GM11168 (cell line): ENCODE measurements around the gene PLEKHH2.
"Not testable (repeated sequence)": the region's sequence is repeated elsewhere in the genome, so short reads cannot be mapped to it uniquely, and the experiment has no call there.

Source experiments
- in situ Hi-C: fragments of 300-500 bp; cut with MboI; formaldehyde crosslinking; loops from one replicate; pipeline ENCODE4 v1.12.0; 2022; ENCODE audit warnings: low sequenced_read_pairs; ENCODE audit not compliant: unreplicated experiment

PLEKHH2 gene

DNA sequence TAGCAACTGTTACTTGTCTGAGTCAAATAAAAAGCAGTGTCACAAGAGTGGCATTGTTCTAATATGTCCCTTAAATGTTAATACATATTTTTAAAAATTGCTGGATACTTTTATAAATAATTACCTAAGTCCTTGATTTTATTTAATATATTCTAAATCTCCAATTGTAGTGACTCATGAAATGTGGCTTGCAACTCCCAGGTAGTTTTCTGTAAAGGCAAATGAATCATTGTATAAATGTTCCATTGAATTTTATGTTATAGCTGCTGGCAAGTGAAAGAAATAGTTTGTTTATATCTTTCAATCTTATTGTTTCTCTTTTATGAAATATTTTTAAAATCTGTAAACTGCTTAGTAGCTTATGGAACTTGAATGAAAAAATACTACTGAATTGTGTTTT, 71.8 kb downstream of the PLEKHH2 start:
- in situ Hi-C loops = no loop called here

DNA sequence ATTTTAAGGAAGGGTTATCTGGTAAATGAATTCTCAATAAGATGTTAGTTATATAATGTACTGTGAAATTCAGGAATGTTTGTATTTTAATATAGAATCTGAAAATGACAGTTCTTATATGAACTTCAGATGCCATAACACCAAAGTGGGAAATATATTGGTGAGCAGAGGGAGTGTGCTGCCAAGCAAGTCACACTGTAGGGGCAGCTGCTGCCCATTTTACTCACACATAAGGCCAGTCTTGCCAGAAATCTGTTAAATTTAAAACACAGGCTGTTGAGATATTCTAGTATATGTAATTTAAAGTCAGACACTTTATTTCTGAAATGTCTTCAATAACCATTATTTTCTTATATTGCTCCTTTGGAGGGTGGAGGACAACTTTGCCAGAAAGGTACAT, 73.8 kb downstream of the PLEKHH2 start:
- in situ Hi-C loops = no loop called here

DNA sequence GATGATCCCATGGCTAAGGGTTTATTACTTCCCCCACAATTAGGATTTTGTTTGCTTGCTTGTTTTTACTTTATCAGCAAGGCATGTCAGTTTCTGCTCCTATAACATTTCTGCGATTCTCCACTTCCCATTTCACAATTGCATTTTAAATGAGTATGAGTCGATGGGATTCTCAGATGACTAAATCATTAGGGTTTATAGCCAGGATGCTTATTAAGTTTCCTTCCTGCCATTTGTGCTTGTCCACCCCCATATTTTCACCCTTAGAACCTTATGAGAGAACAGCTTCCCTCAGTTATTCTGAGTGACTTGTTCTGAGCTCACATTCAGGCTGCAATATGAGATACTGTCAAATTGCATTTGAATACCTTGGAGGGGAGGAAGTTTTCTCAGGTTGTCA, 77.1 kb downstream of the PLEKHH2 start:
- in situ Hi-C loops = no loop called here

DNA sequence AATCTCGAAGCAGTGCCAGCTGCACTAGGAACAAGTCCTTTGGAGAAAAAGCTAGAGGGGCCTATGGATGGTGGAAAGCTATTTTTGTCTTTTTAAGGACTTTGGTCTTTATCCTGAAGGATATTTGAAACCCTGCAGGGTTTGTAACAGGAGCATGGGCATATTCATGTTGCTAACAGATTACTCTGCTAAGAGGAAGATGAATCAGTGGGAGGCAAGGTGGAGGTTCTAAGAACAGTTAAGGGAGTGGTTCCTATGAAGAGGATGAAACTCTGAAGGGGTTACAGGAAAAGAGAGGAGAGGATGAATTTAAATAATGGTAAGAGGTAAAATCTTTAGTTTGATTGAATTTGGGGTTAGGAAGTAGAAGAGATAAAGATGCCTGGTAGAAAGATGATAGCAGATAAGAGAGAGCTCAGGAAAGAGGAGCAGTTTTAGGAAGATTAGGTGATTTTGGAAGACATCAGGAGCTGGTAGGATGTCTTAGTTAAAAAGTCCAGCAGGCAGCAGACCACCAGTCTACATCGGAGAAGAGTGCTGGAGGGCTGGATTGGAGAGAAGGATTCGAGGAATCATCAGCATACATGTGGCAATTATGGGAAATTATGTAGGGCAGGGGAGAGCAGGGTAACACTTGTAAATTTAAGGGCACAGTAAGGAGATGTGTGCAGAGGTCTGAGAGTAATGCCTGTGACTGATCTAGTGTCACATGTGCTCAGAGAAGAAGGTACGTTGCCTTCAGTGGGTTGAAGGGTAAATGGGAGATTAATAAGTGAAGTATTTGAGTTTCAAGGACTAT, 78.4 kb downstream of the PLEKHH2 start:
- in situ Hi-C loops = no loop called here

DNA sequence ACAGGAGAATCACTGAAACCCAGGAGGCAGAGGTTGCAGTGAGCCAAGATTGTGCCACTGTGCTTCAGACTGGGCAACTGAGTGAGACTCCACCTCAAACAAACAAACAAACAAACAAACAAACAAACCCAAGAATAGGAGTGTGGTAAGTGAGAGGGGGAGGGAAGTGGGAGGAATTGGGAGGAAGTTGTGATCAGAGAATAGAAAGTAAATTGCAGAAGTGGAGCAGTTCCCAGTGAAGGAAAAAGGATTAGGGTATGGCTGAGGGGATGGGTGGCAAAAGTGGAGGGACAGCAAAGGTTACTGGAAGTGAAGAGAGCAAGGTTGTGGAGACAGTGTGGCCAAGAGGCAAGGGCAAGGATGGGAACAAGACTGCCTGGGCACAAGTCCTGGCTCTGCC, 80.3 kb downstream of the PLEKHH2 start:
- in situ Hi-C loops = no loop called here

DNA sequence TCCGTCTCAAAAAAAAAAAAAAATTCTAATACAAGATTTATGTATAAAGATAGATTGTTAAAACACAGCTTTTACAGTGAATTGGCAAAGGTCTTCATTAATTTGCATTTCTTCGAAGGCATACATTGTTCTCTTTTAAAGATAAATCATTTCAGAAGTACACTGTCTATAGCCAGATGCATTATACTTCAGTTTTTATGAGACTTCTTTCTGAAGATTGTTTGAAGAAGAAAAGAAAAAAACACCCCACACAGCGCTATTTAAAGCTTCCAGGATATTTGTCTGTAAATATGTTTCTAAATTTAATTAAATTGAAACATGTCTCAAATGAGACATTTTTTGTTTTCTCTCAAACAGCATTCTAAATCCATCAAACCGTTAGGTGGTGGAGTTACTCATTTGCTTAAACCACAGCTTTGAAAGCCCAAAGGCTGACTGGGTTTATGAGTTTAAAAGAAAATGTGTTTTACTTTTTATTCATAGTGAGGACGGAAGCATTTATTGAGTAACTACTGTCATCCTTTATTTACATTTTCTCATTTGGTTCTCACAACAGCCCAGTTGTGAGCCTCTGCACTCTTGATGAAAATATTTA, 81.6 kb downstream of the PLEKHH2 start:
- in situ Hi-C loops = no loop called here

DNA sequence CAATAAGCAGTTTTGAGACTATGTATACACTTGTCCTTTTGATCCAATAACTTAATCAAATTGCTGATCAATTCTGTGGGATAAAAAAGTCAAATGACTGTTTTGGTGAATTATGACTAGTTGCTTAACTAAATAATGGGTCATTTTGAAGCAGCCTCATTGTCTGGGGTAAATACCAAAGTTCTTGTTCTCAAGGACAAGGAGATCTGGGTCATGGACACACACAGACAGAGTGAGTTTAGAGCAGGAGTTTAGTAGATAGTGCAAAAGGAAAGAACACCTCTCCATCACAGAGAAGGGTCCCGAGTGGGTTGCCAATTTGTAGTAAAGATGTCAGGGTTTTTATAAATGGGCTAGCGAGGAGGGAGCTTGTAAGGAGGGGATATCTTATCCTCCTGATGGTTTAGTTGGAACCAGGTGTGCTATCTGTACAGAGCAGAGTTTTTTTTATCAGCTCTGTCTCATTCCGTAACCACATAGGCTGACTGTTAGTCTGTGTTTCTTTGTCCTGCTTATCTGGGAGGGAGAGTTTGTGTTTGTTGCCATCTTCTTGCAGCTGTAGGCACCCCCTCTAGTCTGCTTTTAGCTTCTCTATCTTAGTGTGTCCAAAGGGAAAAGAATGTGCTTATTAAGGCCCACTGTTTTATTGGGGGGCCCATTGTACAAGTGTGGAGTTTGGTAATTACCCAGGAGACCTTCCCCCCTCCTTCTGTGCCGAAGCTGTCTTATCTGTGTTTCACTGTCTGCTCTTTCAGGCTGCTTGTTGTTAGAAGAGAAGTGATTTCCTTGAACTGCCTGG, 87.9 kb downstream of the PLEKHH2 start:
- in situ Hi-C loops = no loop called here

DNA sequence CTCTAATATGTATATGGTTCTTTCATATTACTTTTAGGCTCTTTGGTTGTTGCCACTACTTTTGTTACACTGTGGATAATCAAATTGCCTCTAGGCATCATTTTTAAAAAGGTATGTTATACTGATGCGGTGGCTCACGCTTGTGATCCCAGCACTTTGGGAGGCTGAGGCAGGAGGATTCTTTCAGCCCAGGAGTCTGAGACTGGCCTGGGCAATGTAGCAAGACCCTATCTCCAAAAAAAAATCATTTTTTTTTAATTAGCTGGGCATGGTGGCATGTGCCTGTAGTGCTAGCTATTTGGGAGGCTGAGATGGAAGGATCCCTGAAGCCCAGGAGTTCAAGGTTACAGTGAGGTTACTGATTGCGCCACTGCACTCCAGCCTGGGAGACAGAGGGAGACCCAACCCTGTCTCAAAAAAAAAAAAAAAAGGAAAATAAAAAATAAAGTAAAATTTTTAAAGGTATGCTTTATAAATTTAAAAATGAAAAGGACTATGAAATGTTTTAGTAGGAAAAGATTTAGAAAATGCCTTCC, 88.7 kb downstream of the PLEKHH2 start:
- in situ Hi-C loops = no loop called here

DNA sequence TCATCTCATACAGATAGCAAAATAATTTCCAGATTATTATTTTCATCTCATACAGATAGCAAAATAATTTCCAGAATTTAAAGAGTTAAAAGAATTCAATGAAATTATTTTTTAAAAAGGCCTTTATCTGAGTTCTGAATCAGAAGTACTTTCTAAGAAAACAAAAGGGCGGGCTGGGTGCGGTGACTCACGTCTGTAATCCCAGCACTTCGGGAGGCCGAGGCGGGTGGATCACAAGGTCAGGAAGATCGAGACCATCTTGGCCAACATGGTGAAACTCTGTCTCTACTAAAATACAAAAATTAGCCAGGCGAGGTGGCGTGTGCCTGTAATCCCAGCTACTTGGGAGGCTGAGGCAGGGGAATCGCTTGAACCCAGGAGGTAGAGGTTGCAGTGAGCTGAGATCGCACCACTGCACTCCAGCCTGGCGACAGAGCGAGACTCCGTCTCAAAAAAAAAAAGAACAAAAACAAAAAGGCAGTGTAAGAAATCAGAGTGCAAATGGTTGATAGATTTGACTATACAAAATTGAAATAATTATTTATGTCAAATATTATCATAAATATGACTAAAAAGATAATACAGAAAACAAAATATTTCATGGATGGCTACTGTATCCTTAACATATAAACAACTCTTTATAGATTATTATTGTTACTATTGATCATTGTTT, 90.0 kb downstream of the PLEKHH2 start:
- in situ Hi-C loops = not testable (repeated sequence)

DNA sequence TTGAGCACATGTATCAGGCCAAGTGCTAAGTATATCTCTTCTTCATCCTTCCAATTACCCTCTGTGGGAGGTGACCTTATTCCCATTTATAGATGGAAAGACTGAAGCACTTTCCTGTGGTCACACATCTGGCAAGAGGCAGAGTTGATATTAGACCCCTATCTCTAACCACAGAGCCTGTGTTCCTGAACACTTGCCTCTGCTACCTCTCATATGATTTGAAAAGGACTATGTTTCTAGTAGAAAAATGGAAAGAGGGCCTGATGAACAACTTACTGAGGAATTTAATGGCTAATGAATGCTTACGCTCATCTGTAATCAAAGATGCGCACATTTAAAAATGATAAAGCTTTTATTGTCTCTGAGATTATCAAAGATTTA, 90.6 kb downstream of the PLEKHH2 start:
- in situ Hi-C loops = no loop called here

DNA sequence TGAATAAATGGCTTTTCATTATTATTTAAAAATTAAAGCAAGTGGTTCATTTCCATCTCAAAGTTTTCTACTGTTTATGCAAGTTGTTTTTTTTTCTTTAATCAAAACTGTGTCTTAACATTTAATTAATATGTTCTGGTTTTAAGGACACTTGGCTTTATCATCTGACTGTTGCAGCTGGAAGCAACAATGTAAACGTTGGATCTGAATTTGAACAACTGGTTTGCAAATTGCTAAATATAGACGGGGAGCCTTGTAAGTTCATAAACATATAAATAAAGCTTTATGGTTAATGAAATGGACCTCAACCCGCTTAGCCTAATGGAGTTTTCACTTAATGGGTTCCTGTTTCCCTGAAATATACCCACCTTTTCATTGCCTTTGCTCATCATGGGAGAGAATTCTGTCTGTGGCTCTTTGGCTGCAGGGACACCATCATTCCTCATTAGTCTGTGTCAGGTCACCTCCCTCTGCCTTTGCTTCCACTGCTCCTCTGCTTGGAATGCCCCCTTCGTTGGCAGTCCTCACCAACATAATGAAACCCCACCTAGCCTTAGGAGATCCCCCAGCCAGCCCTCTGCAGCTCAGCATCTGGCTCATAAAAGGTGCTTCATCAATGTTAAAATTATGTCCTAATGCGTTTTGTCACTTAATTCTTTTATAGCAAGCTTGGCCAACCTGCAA, 92.6 kb downstream of the PLEKHH2 start:
- in situ Hi-C loops = no loop called here

DNA sequence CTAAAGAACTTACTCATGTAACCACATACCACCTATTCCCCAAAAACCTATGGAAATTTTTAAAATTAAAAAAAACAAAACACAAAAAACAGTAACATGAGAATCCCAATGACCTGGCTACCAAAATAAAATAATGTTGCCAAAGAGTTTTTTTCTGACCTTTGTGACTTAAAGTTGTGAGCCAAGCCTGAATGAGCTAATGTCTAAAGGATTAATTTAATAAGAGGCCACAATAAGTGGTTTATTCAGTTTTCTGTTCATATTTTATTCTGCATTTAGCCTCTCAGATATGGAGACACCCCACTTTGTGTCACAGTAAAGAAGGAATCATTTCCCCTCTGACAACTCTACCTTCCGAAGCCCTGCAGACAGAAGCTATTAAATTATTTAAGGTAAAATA, 94.2 kb downstream of the PLEKHH2 start:
- in situ Hi-C loops = no loop called here

DNA sequence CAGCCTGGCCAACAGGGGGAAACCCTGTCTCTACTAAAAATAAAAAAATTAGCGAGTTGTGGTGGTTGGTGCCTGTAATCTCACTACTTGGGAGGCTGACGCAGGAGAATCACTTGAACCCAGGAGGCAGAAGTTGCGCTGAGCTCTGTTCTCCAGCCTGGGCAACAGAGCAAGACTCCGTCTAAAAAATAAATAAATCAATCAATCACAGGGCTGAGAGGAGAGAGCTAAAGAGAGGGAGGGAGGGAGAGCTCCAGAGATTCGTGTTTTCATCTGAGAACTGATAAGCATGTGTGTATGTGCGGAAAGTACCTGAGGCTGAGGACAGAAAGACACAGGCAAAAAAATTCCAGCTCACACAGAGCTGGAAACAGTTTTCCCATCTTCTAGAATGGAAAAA, 99.6 kb downstream of the PLEKHH2 start:
- in situ Hi-C loops = no loop called here

DNA sequence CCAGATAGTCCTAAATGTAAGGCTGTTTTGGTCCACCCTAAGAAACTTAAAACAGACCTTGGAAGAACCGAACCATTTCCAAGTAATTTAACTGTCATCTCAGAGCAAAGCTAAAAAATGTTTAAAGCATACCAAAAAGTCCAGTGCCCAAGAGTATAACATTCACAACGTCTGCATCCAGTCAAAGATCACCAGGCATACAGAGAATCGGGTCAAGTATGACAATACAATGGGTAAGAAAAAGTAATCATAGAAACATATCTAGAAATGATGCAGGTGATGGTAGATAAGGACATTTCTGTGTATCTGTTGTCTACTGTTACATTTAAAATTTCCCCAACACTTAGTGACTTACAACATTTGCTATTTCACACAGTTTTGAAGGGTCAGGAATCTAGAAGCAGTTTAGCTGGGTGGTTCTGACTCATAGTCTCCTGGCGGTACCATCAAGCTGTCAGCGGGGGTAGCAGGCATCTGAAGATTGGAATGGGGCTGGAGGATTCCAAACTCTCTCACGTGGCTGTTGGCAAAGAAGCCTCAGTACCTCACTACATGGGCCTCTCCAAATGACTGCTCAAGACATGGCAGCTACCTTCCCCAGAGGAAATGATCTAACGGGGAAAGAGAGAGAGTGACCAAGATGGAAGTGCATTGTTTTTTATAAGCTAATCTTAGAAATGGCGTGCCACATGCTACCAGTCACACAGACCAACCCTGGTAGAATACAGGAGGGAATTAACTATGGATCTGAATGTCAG, 100.2 kb downstream of the PLEKHH2 start:
- in situ Hi-C loops = no loop called here

DNA sequence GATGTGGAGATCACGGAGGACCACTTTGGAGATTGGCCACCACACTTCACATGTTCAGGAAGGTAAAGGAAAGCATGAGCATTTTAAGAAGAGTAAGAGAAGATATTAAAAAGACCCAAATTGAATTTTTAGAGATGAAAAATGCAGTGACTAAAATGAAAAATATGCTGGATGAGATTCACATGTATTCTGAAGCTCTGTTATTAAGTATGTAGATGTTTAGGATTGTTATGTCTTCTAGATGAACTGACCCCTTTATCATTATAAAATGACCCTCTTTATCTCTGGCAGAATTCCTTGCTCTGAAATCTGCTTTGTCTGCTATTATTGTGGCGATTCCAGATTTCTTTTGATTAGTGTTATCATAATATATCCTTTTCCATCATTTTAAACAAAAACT, 100.8 kb downstream of the PLEKHH2 start:
- in situ Hi-C loops = no loop called here

DNA sequence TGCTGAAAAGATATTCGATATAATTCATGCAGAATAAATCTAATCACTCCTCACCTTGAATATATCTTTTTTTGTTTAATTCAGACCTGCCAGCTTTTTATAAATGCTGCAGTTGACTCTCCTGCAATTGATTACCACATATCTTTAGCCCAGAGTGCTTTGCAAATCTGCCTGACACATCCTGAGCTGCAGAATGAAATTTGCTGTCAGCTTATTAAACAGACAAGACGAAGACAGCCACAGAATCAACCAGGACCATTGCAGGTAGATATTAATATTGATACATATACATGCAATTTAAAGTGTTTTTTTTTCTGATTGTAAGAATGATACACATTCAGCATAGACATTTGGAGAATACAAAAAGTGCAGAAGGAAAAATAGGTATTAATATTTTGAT, 101.2 kb downstream of the PLEKHH2 start:
- in situ Hi-C loops = no loop called here

DNA sequence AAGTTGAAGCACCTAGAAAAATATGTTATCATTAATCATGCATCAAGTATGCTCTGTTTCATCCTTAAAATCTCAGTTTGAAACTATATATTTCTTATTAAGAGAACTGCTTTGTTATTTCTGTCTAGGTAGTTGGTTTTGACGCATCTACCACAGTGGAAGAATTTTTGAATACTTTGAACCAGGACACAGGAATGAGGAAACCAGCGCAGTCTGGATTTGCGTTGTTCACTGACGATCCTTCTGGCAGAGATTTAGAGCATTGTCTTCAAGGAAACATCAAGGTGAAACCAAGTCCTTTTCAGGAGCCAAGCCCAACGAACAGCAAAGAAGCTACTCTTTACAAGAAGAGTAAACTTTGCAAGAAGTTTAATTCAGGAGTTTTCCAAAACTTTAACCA, 106.6 kb downstream of the PLEKHH2 start:
- in situ Hi-C loops = no loop called here

DNA sequence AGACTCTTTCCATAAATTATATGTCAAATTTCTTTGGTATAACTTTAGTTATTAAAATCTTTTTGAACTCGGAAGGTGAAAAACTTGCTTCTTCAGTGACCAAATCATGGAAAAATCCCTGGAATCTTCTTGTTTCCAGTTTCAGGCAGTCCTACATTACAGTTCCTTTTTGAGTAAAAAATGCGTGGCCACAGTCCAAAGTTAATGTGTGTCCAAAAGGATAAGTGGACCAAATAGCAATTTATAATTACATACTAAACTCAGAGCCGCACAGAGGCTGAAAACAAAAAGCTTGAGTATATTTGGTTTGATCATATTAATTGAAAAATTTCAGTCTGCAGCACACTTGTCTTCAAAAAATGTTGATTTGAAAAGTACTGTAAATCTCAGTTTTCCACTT, 108.4 kb downstream of the PLEKHH2 start:
- in situ Hi-C loops = no loop called here

DNA sequence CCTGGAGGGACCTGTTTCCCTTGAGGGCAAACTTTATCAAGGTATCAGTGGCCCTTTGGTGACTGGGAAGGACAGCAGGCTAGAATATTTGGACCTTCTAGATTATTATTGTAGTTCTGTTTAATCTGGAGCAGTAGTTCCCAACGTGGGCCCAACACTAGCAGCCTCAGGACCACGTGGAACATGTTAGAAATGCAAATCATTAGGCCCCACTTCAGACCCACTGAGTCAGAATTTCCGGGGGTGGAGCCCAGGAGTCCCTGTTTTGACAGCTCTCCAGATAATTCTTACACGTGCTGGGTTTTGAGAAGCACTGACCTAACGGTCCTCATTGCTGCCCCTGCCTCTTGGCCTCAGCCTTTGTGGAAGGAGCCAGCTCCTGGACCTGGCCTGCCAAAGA, 111.3 kb downstream of the PLEKHH2 start:
- in situ Hi-C loops = no loop called here
